ENCODE results near the gene DDB1.
"Not testable (repeated sequence)": the region's sequence is repeated elsewhere in the genome, so short reads cannot be mapped to it uniquely, and the experiment has no call there.

The DDB1 gene

GRCh38 chr11:61264795-61265194 is 68.1 kb downstream of the DDB1 start:
- DNase-seq, result no peak

GRCh38 chr11:61264371-61264770 is 68.5 kb downstream of the DDB1 start:
- DNase-seq, result no peak

- no peak for DNase-seq
These were observed 73.5 kb downstream of the DDB1 start for GRCh38 chr11:61259363-61259762.

- DNase-seq, result no peak
These were observed 74.4 kb downstream of the DDB1 start for GRCh38 chr11:61258546-61258945.

GRCh38 chr11:61256710-61257482 is 76.0 kb downstream of the DDB1 start:
- DNase-seq, result no peak

- peak; percentile 14 for DNase-seq
These were observed 78.4 kb downstream of the DDB1 start for GRCh38 chr11:61254403-61255025.

- DNase-seq, result not testable (repeated sequence)
These were observed 80.6 kb downstream of the DDB1 start for GRCh38 chr11:61252332-61252731.

GRCh38 chr11:61250796-61251765 is 81.8 kb downstream of the DDB1 start:
- DNase-seq, result not testable (repeated sequence)
